Calu3 (cell line): ENCODE results near the gene DRC7. TPM values are rescaled to one million over a fixed set of nuclear protein-coding genes. Genes with fewer than 3 reads are reported as not detected.

Source experiments
- BruUV-seq: library from RNA; stranded (reverse); fragments of 400-500 nt; replicated peaks from 2 replicates; lab custom pipeline; 2021; lab: Mats Ljungman, UMichigan
- CTCF ChIA-PET: fragments of 300-600 bp; sonication (Branson Sonifier 250); formaldehyde crosslinking; loops from one replicate; lab custom pipeline; 2022; ENCODE audit warnings: antibody characterized with exemption; lab: Charles Lee
- DNase-seq: peaks from one replicate; pipeline ENCODE4 v3.0.0; 2022
- H3K27ac Mint-ChIP-seq: one replicate; pipeline ENCODE4 v1.8.0; 2022; ENCODE audit warnings: mixed read lengths; ENCODE audit not compliant: unreplicated experiment
- H3K27me3 Mint-ChIP-seq: one replicate; pipeline ENCODE4 v1.8.0; 2022; ENCODE audit warnings: mixed read lengths; ENCODE audit not compliant: unreplicated experiment
- H3K36me3 Mint-ChIP-seq: one replicate; pipeline ENCODE4 v1.8.0; 2022; ENCODE audit warnings: mild to moderate bottlenecking, moderate library complexity, mixed read lengths; ENCODE audit not compliant: insufficient read depth, unreplicated experiment
- H3K4me1 Mint-ChIP-seq: one replicate; pipeline ENCODE4 v1.8.0; 2022; ENCODE audit warnings: mild to moderate bottlenecking, low read depth, mixed read lengths; ENCODE audit not compliant: unreplicated experiment
- H3K4me3 Mint-ChIP-seq: one replicate; pipeline ENCODE4 v1.8.0; 2022; ENCODE audit warnings: mild to moderate bottlenecking, low read depth, moderate library complexity, mixed read lengths; ENCODE audit not compliant: unreplicated experiment
- H3K9me3 Mint-ChIP-seq: one replicate; pipeline ENCODE4 v1.8.0; 2022; ENCODE audit warnings: low read depth, mixed read lengths; ENCODE audit not compliant: unreplicated experiment
- intact Hi-C: fragments of 100-400 bp; cut with micrococcal nuclease; formaldehyde crosslinking; loops from one replicate; pipeline ENCODE4 v1.10.0; 2022; ENCODE audit not compliant: unreplicated experiment
- microRNA-seq: library from miRNA; unstranded; fragments of <30 nt; microRNA quantifications from one replicate; pipeline ENCODE4 v1.2.0, GENCODE V29; 2022
- total RNA-seq: library from RNA; stranded (reverse); gene quantifications from 2 replicates; pipeline ENCODE4 v1.2.3, GENCODE V29; 2022
- TF ChIP-seq, protein P1 (sequence below): fragments of 200-600 bp; IDR thresholded peaks from one replicate; pipeline ENCODE4 v1.8.0; 2022; ENCODE audit warnings: antibody characterized with exemption; ENCODE audit not compliant: unreplicated experiment

The DRC7 gene
- total RNA-seq, 1 experiment from 2014 or later: not detected

DNA sequence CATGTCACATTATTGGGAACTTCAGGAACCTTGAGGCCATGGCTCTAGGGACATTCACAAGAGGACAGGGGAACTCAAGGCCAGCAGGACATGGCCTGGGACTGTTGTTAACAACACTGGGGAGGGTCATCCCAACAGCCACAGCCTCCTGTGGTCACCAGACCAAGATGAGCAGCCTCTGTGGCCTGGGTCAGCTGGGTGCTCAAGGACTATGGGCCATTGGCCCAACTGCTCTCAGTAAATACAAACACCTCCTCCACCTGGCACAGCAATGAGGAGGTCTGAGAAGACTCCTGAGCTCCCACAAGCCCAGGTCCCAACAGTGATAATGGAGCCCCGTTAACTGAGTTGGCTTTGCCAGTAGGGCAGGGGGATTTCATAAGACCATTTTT, 86.7 kb downstream of the DRC7 start:
- DNase-seq: no peak
- Mint-ChIP-seq H3K9me3 (no peaks in the 10 kb centered on the region), H3K4me1 (peaks cover 27% of the 10 kb centered on the region), H3K4me3 (no peak overlapping the region), H3K27ac (no peak overlapping the region), H3K27me3 (no peaks in the 10 kb centered on the region), H3K36me3 (peaks cover 25% of the 10 kb centered on the region)
- TF ChIP-seq, protein P1, sequence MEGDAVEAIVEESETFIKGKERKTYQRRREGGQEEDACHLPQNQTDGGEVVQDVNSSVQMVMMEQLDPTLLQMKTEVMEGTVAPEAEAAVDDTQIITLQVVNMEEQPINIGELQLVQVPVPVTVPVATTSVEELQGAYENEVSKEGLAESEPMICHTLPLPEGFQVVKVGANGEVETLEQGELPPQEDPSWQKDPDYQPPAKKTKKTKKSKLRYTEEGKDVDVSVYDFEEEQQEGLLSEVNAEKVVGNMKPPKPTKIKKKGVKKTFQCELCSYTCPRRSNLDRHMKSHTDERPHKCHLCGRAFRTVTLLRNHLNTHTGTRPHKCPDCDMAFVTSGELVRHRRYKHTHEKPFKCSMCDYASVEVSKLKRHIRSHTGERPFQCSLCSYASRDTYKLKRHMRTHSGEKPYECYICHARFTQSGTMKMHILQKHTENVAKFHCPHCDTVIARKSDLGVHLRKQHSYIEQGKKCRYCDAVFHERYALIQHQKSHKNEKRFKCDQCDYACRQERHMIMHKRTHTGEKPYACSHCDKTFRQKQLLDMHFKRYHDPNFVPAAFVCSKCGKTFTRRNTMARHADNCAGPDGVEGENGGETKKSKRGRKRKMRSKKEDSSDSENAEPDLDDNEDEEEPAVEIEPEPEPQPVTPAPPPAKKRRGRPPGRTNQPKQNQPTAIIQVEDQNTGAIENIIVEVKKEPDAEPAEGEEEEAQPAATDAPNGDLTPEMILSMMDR: no peak
- CTCF ChIA-PET: interaction anchor here (2.4 kb wide), 1 partner anchor 17 kb away, joined by 8 read pairs; no protein-coding TSS in a partner anchor
- BruUV-seq: no TSS peak
- intact Hi-C loops: no loop called here

Small RNA genes lying within 50 kb of the gene (microRNA-seq; reads per million reads assigned to microRNA genes)
- gene MIR6772: not detected

Other genes starting within 250 kb of the DRC7 start
- 76.6 and 77.2 TPM in 2 replicates for gene CIAPIN1, start 247.4 kb upstream of the DRC7 start, total RNA-seq
- 75.9 and 77.7 TPM in 2 replicates for gene COQ9, start 247.3 kb upstream of the DRC7 start, total RNA-seq
- 69.4 and 80.0 TPM in 2 replicates for gene POLR2C, start 232.1 kb upstream of the DRC7 start, total RNA-seq
- 23.0 and 34.7 TPM in 2 replicates for gene DOK4, start 208.3 kb upstream of the DRC7 start, total RNA-seq
- gene CCDC102A, start 158.2 kb upstream of the DRC7 start, total RNA-seq: 6.8 and 7.9 TPM in 2 replicates
- gene ADGRG5, start 152.2 kb upstream of the DRC7 start, total RNA-seq: 0.85 and 1.5 TPM in 2 replicates
- gene ADGRG1, start 66.2 kb upstream of the DRC7 start, total RNA-seq: 269 and 278 TPM in 2 replicates
- not detected in 2 replicates for gene ADGRG3, start 26.5 kb upstream of the DRC7 start, total RNA-seq
- gene KATNB1, start 41.0 kb downstream of the DRC7 start, total RNA-seq: 26.3 and 28.6 TPM in 2 replicates
- 64.6 and 68.4 TPM in 2 replicates for gene KIFC3, start 107.7 kb downstream of the DRC7 start, total RNA-seq